ENCODE results near the gene DHCR24.

Gene DHCR24

DNA sequence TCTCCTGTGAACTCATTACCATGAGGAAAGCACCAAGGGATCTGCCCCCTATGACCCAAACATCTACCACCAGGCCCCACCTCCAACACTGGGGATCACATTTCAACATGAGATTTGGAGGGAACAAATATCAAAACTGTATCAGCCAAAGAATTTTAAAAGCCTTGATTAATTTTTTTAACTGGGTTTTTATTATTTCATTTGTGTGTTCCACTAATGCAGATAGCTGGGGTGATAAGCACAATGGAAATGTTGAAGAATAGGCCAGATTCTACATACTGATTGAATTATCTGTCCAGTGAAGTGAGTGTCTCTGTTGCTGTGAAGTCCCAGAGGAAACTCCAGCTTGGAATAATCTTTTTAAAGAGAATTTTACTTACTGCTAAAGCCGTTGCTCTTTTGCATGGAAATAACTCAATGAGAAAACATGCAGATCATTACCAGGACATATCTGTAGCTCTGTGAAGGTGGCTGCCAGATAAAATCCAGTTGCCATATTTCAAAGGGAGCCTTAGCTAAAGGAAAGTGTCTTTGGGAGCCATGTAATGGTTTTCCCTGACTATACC is 44.4 kb upstream of the DHCR24 start:
- Histone ChIP-seq H3K4me2 (ENCODE audit: low read length) (no peak overlapping the region), H2BK5ac (ENCODE audit: low read depth, low read length, poor library complexity) (no peak overlapping the region), H3K27ac (ENCODE audit: low read depth, low read length) (no peak overlapping the region), H4K8ac (ENCODE audit: low read depth, low read length) (no peak overlapping the region), H3K4me3 (ENCODE audit: low read depth, low read length) (no peak overlapping the region), H3K4ac (ENCODE audit: low read depth, low read length) (no peak overlapping the region), H3K23ac (ENCODE audit: low read length) (no peak overlapping the region), H3K36me3 (ENCODE audit: control insufficient read depth in 1 of 2, insufficient read depth in 2 of 2, low read length in 2 of 2) (no peaks in the 10 kb centered on the region), H3K79me2 (ENCODE audit: control insufficient read depth, insufficient read depth, low read length, poor library complexity) (no peaks in the 10 kb centered on the region), H3K9me3 (ENCODE audit: insufficient read depth, low read depth, low read length) (no peaks in the 10 kb centered on the region), H3K4me1 (ENCODE audit: control insufficient read depth in 1 of 2, insufficient read depth in 2 of 2, low read length in 2 of 2) (peaks cover 0 to 5% of the 10 kb centered on the region in 2 experiments), H4K12ac (ENCODE audit: low read depth, low read length) (no peak overlapping the region), H3K79me1 (ENCODE audit: low read length) (peaks cover 2% of the 10 kb centered on the region), H4K91ac (ENCODE audit: low read depth, low read length) (no peak overlapping the region), H3K27me3 (ENCODE audit: insufficient read depth, low read length) (no peaks in the 10 kb centered on the region), H3K14ac (ENCODE audit: low read length) (no peak overlapping the region), H3K9ac (ENCODE audit: low read length) (no peak overlapping the region), H2AFZ (ENCODE audit: insufficient read depth, low read length, poor library complexity) (no peak overlapping the region), H2BK120ac (ENCODE audit: insufficient read depth, low read length, poor library complexity) (no peak overlapping the region), H3K18ac (ENCODE audit: low read length) (no peak overlapping the region), H2BK12ac (ENCODE audit: low read length) (no peak overlapping the region), H2AK5ac (ENCODE audit: low read length) (no peak overlapping the region)
- DNase-seq: no peak
- no CpG with 5 or more reads among the region's 1 CpG for WGBS (ENCODE audit: extremely low coverage, insufficient coverage, insufficient read length)

DNA sequence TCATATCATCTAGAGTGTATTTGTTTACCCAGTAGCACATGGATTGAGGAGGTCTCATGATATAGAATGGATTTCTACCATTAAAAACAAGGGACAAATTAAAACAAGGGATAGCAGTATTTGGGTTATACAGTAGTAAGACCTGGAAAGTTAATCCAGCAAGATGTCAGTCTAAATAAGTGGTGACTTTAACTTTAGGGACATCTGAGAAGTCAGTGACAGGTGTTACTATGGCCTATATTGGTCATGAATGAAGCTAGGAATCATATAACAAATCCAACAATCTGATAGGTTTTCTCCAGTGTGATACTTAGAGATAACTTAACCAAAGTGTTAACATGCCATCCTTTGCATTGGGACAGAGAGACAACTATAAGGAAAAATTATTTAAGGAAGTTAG is 42.7 kb upstream of the DHCR24 start:
- Histone ChIP-seq H3K27ac (ENCODE audit: low read depth, low read length) (no peak overlapping the region), H3K4me1 (ENCODE audit: control insufficient read depth in 1 of 2, insufficient read depth in 2 of 2, low read length in 2 of 2) (peaks cover 0 to 3% of the 10 kb centered on the region in 2 experiments), H2BK12ac (ENCODE audit: low read length) (no peak overlapping the region), H3K23ac (ENCODE audit: low read length) (no peak overlapping the region), H4K8ac (ENCODE audit: low read depth, low read length) (no peak overlapping the region), H2BK120ac (ENCODE audit: insufficient read depth, low read length, poor library complexity) (no peak overlapping the region), H3K18ac (ENCODE audit: low read length) (no peak overlapping the region), H4K12ac (ENCODE audit: low read depth, low read length) (no peak overlapping the region), H3K4me2 (ENCODE audit: low read length) (no peak overlapping the region), H2AFZ (ENCODE audit: insufficient read depth, low read length, poor library complexity) (no peak overlapping the region), H3K4me3 (ENCODE audit: low read depth, low read length) (no peak overlapping the region), H3K9me3 (ENCODE audit: insufficient read depth, low read depth, low read length) (peaks cover 2% of the 10 kb centered on the region), H3K79me2 (ENCODE audit: control insufficient read depth, insufficient read depth, low read length, poor library complexity) (no peaks in the 10 kb centered on the region), H2BK5ac (ENCODE audit: low read depth, low read length, poor library complexity) (no peak overlapping the region), H3K9ac (ENCODE audit: low read length) (no peak overlapping the region), H3K79me1 (ENCODE audit: low read length) (no peaks in the 10 kb centered on the region), H2AK5ac (ENCODE audit: low read length) (no peak overlapping the region), H4K91ac (ENCODE audit: low read depth, low read length) (no peak overlapping the region), H3K14ac (ENCODE audit: low read length) (no peak overlapping the region), H3K4ac (ENCODE audit: low read depth, low read length) (no peak overlapping the region), H3K27me3 (ENCODE audit: insufficient read depth, low read length) (no peaks in the 10 kb centered on the region), H3K36me3 (ENCODE audit: control insufficient read depth in 1 of 2, insufficient read depth in 2 of 2, low read length in 2 of 2) (no peaks in the 10 kb centered on the region)
- no peak for DNase-seq

- Histone ChIP-seq H4K8ac (ENCODE audit: low read depth, low read length) (no peak overlapping the region), H2BK5ac (ENCODE audit: low read depth, low read length, poor library complexity) (no peak overlapping the region), H2AK5ac (ENCODE audit: low read length) (no peak overlapping the region), H3K23ac (ENCODE audit: low read length) (no peak overlapping the region), H3K9ac (ENCODE audit: low read length) (no peak overlapping the region), H3K4ac (ENCODE audit: low read depth, low read length) (no peak overlapping the region), H3K36me3 (ENCODE audit: control insufficient read depth in 1 of 2, insufficient read depth in 2 of 2, low read length in 2 of 2) (no peaks in the 10 kb centered on the region), H3K4me3 (ENCODE audit: low read depth, low read length) (no peak overlapping the region), H2AFZ (ENCODE audit: insufficient read depth, low read length, poor library complexity) (no peak overlapping the region), H2BK120ac (ENCODE audit: insufficient read depth, low read length, poor library complexity) (no peak overlapping the region), H4K12ac (ENCODE audit: low read depth, low read length) (no peak overlapping the region), H2BK12ac (ENCODE audit: low read length) (no peak overlapping the region), H3K27me3 (ENCODE audit: insufficient read depth, low read length) (no peaks in the 10 kb centered on the region), H3K4me2 (ENCODE audit: low read length) (no peak overlapping the region), H3K27ac (ENCODE audit: low read depth, low read length) (no peak overlapping the region), H3K9me3 (ENCODE audit: insufficient read depth, low read depth, low read length) (peaks cover 4% of the 10 kb centered on the region), H3K4me1 (ENCODE audit: control insufficient read depth in 1 of 2, insufficient read depth in 2 of 2, low read length in 2 of 2) (no peaks in the 10 kb centered on the region), H4K91ac (ENCODE audit: low read depth, low read length) (no peak overlapping the region), H3K14ac (ENCODE audit: low read length) (no peak overlapping the region), H3K79me2 (ENCODE audit: control insufficient read depth, insufficient read depth, low read length, poor library complexity) (no peaks in the 10 kb centered on the region), H3K18ac (ENCODE audit: low read length) (no peak overlapping the region), H3K79me1 (ENCODE audit: low read length) (no peaks in the 10 kb centered on the region)
- no CpG with 5 or more reads among the region's 2 CpGs for WGBS (ENCODE audit: extremely low coverage, insufficient coverage, insufficient read length)
- DNase-seq: no peak
Measured at GRCh38 chr1:54928327-54928726, 41.3 kb upstream of the DHCR24 start.

DNA sequence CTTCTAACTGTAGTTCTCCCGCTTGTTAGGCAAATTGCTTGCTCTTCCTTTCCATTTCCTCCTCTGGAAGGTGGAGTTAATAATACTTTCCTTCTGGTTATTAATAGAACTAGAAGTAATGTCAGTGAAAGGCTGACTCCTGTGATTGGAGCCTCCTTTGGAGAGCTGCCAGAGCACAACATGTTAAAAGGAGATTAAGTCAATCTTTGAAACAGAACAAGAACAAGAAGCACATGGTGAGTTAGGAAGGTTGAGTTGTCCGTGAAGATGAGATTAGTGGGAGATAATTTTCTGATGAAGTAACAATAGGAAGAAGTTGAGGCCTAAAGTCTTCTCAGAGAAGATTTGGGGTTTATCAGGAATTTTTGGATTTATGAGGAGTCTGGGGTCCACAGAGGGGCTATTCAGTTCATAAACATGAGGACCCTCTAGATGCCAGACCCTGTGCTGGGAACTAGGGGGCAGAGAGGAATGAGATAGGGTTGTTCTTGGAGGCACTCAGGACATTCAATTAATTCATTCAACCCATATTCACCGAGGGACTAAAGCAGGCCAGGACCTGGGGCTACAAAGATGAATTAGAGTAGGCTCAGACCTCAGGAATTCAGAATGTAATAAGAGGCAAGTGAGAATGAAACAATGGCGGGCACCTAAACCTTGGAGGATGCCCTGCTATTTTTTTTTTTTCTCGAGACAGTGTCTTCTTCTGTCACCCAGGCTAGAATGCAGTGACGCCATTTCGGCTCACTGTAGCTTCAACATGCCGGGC is 40.7 kb upstream of the DHCR24 start:
- H3K79me1 ChIP-seq (ENCODE audit: low read length): no peaks in the 10 kb centered on the region
- H3K27ac ChIP-seq (ENCODE audit: low read depth, low read length): no peak overlapping the region
- WGBS (ENCODE audit: extremely low coverage, insufficient coverage, insufficient read length): no CpG with 5 or more reads among the region's 8 CpGs
- H3K4me1 ChIP-seq (ENCODE audit: control insufficient read depth in 1 of 2, insufficient read depth in 2 of 2, low read length in 2 of 2): no peaks in the 10 kb centered on the region
- no peaks in the 10 kb centered on the region for H3K36me3 ChIP-seq (ENCODE audit: control insufficient read depth in 1 of 2, insufficient read depth in 2 of 2, low read length in 2 of 2)
- H3K4me2 ChIP-seq (ENCODE audit: low read length): no peak overlapping the region
- peaks cover 4% of the 10 kb centered on the region for H3K9me3 ChIP-seq (ENCODE audit: insufficient read depth, low read depth, low read length)
- H3K27me3 ChIP-seq (ENCODE audit: insufficient read depth, low read length): no peaks in the 10 kb centered on the region
- no peak overlapping the region for H4K12ac ChIP-seq (ENCODE audit: low read depth, low read length)
- H3K4ac ChIP-seq (ENCODE audit: low read depth, low read length): no peak overlapping the region
- H3K18ac ChIP-seq (ENCODE audit: low read length): no peak overlapping the region
- H3K4me3 ChIP-seq (ENCODE audit: low read depth, low read length): no peak overlapping the region
- no peak overlapping the region for H3K14ac ChIP-seq (ENCODE audit: low read length)
- DNase-seq: no peak
- no peak overlapping the region for H2BK5ac ChIP-seq (ENCODE audit: low read depth, low read length, poor library complexity)
- H2BK12ac ChIP-seq (ENCODE audit: low read length): no peak overlapping the region
- no peak overlapping the region for H3K23ac ChIP-seq (ENCODE audit: low read length)
- H4K91ac ChIP-seq (ENCODE audit: low read depth, low read length): no peak overlapping the region
- no peaks in the 10 kb centered on the region for H3K79me2 ChIP-seq (ENCODE audit: control insufficient read depth, insufficient read depth, low read length, poor library complexity)
- no peak overlapping the region for H2AK5ac ChIP-seq (ENCODE audit: low read length)
- no peak overlapping the region for H4K8ac ChIP-seq (ENCODE audit: low read depth, low read length)
- no peak overlapping the region for H2BK120ac ChIP-seq (ENCODE audit: insufficient read depth, low read length, poor library complexity)
- no peak overlapping the region for H3K9ac ChIP-seq (ENCODE audit: low read length)
- H2AFZ ChIP-seq (ENCODE audit: insufficient read depth, low read length, poor library complexity): no peak overlapping the region

All from trophoblast cell (in vitro differentiated cells and primary cell).